Ishikawa (cell line): Measurements from ENCODE around the gene ERGIC2.

Experiments used
- CEBPB ChIP-seq: IDR thresholded peaks from 2 replicates; pipeline ENCODE4 v1.6.1; 2012
- CREB1 ChIP-seq: IDR thresholded peaks from 2 replicates; pipeline ENCODE4 v1.6.1; 2012; ENCODE audit warnings: low read depth
- EGR1 ChIP-seq: IDR thresholded peaks from 2 replicates; pipeline ENCODE4 v1.6.1; 2012
- EP300 ChIP-seq: IDR thresholded peaks from 2 replicates; pipeline ENCODE4 v1.6.1; 2012; ENCODE audit warnings: borderline replicate concordance
- FOXM1 ChIP-seq: IDR thresholded peaks from 2 replicates; pipeline ENCODE4 v1.6.1; 2012; ENCODE audit warnings: low read depth, borderline replicate concordance
- NFIC ChIP-seq: IDR thresholded peaks from 2 replicates; pipeline ENCODE4 v1.6.1; 2012
- RAD21 ChIP-seq: IDR thresholded peaks from 2 replicates; pipeline ENCODE4 v1.6.1; 2012; ENCODE audit warnings: low read depth
- REST ChIP-seq: IDR thresholded peaks from 2 replicates; pipeline ENCODE4 v1.6.1; 2012; ENCODE audit warnings: low read depth, mild to moderate bottlenecking
- TAF1 ChIP-seq: IDR thresholded peaks from 2 replicates; pipeline ENCODE4 v1.6.1; 2012; ENCODE audit warnings: low read depth, mild to moderate bottlenecking
- TCF12 ChIP-seq: IDR thresholded peaks from 2 replicates; pipeline ENCODE4 v1.6.1; 2012; ENCODE audit warnings: low read depth
- TEAD4 ChIP-seq: IDR thresholded peaks from 2 replicates; pipeline ENCODE4 v1.6.1; 2012
- USF1 ChIP-seq: IDR thresholded peaks from 2 replicates; pipeline ENCODE4 v1.6.1; 2012
- YY1 ChIP-seq: IDR thresholded peaks from 2 replicates; pipeline ENCODE4 v1.6.1; 2012; ENCODE audit warnings: low read depth
- ZBTB7A ChIP-seq: IDR thresholded peaks from 2 replicates; pipeline ENCODE4 v1.6.1; 2012; ENCODE audit warnings: low read depth
- TF ChIP-seq, protein P1 (sequence below): IDR thresholded peaks from 2 replicates; pipeline ENCODE4 v1.6.1; 2012

The ERGIC2 gene

DNA sequence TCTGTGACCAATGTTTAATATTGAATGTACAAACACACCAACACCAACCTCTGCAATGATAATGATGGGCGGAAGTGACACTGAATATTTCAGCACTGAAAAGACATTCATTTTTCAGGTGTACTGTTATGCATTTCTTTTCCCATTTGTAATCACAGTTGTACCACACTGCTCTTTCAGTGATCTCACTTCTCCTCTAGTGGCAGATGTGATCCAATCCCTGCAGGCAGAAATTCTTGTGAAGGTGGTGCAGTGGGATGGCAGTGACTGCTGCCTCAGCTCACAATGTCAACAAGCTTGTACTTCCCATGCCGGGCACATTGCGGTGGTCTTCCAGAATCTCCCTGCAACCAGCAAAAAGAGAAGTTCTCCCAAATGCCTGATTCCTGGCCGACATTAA lies 23.0 kb upstream of the ERGIC2 start:
- no peak for TF ChIP-seq NFIC
- TF ChIP-seq EP300 = no peak
- no peak for TF ChIP-seq TEAD4
- TF ChIP-seq YY1 = no peak
- TF ChIP-seq TCF12 = no peak
- TF ChIP-seq CREB1 = no peak
- TF ChIP-seq USF1 = no peak
- TF ChIP-seq TAF1 = no peak
- no peak for TF ChIP-seq ZBTB7A

- TF ChIP-seq TAF1 = no peak
- TF ChIP-seq RAD21 = no peak
- TF ChIP-seq FOXM1 = no peak
- TF ChIP-seq, protein P1, sequence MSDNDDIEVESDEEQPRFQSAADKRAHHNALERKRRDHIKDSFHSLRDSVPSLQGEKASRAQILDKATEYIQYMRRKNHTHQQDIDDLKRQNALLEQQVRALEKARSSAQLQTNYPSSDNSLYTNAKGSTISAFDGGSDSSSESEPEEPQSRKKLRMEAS = no peak
- no peak for TF ChIP-seq EGR1
- TF ChIP-seq YY1 = no peak
- no peak for TF ChIP-seq TEAD4
- no peak for TF ChIP-seq ZBTB7A
Measured at GRCh38 chr12:29402437-29402836, 21.5 kb upstream of the ERGIC2 start.

- TF ChIP-seq USF1 (no peak), ZBTB7A (no peak), FOXM1 (no peak), CREB1 (no peak), EP300 (no peak), EGR1 (no peak), RAD21 (no peak), TCF12 (no peak), YY1 (no peak), CEBPB (no peak), REST (no peak), TAF1 (no peak), NFIC (no peak), TEAD4 (no peak)
- TF ChIP-seq, protein P1 = no peak
Measured at GRCh38 chr12:29398495-29398894, 17.5 kb upstream of the ERGIC2 start.

DNA sequence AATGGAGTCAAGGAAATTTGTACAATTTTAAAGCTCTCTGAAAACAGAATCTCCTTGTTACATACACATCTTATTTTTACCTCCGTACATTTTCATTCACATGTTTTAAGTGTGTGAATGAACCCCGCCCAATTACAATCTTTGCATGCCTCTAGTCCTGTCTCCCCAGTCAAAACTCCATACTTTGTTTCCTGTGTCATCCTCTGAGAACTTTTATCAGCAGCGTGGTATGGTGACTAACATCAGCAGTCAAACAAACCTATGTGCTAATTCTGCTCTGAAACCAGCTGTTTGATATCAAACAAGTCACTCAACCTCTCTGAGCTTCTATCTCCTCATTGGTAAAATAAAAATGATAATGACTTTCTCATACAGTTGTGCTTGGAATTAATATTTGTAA lies 15.8 kb upstream of the ERGIC2 start:
- TF ChIP-seq CREB1 (no peak), RAD21 (no peak), EP300 (no peak), ZBTB7A (no peak), USF1 (no peak), EGR1 (no peak), TAF1 (no peak)

GRCh38 chr12:29395356-29395755 lies 14.4 kb upstream of the ERGIC2 start:
- TF ChIP-seq NFIC (no peak), REST (no peak), FOXM1 (no peak), CREB1 (no peak), EP300 (no peak), TEAD4 (no peak)
- TF ChIP-seq, protein P1 = no peak

DNA sequence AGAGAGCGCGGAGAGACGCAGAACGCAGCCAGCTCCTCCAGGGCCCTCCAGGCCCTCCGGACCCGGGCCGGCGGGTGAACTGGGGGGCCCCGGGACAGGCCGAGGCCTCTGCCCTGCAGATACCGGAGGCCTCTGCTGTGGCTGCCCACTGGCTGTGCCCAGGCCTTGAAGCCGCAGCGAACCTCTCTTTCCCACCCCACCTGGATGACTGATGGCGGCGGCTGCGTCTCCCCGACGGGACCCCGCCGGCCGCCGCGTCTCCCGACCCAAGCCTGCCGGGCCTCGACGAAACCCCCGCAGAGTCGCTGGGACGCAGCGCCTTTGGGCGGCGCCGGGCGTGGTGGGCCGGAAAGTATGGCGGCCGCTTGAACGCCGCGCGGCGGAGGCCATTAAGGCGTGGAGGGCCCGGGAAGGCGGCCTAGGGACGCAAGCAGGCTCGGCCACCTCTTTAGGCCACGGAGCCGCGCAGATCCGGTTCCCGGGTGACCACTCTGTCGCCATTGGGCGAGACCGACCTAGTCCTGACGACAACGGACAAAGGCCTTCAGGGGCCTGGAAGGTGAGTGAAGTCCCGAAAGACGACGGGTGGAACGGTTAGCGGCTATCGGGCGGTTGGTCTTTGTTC lies 8.4 kb upstream of the ERGIC2 start:
- TF ChIP-seq REST (no peak), EP300 (no peak)
